Mammary epithelial cell (primary cell): ENCODE measurements around the gene PDZD11.

Experiments
- EZH2 ChIP-seq: IDR thresholded peaks from 2 replicates; pipeline ENCODE4 v1.6.1; 2012; ENCODE audit warnings: low read length, inconsistent platforms, borderline replicate concordance
- TF ChIP-seq, protein P1 (sequence below), 2 donors: IDR thresholded peaks in 1 of 2; conservative IDR thresholded peaks in 1 of 2; 2 replicates each; pipeline ENCODE4 v1.5.1; 2011 to 2012; ENCODE audit warnings: inconsistent platforms in 2 of 2, low read length in 2 of 2, mild to moderate bottlenecking in 2 of 2, control low read depth in 1 of 2, low read depth in 1 of 2; ENCODE audit not compliant: insufficient read depth in 1 of 2; ENCODE audit errors: extremely low read depth in 1 of 2

DNA sequence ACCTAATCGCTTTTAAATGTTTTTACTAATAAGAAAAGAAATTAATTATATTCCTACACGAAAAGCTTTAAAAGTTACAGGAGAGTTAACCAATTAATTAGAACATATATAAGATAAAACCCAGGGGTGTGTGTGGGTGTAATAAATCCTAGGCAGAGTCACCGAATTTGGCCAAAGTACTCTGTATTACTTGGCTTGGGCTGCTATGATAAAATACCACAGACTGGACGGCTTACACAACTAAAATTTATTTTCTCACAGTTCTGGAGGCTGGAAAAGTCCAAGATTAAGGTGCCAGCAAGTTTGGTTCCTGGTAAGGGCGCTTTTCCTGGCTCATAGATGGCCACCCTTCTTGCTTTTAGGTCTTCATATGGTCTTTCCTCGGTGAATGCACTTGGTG, 44.8 kb downstream of the PDZD11 start:
- TF ChIP-seq, protein P1, sequence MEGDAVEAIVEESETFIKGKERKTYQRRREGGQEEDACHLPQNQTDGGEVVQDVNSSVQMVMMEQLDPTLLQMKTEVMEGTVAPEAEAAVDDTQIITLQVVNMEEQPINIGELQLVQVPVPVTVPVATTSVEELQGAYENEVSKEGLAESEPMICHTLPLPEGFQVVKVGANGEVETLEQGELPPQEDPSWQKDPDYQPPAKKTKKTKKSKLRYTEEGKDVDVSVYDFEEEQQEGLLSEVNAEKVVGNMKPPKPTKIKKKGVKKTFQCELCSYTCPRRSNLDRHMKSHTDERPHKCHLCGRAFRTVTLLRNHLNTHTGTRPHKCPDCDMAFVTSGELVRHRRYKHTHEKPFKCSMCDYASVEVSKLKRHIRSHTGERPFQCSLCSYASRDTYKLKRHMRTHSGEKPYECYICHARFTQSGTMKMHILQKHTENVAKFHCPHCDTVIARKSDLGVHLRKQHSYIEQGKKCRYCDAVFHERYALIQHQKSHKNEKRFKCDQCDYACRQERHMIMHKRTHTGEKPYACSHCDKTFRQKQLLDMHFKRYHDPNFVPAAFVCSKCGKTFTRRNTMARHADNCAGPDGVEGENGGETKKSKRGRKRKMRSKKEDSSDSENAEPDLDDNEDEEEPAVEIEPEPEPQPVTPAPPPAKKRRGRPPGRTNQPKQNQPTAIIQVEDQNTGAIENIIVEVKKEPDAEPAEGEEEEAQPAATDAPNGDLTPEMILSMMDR (conservative IDR thresholded peaks at IDR 0.05 in 1 of 2, IDR thresholded peaks at IDR 0.05 in 1 of 2; ENCODE audit: extremely low read depth in 1 of 2, insufficient read depth in 1 of 2, low read depth in 1 of 2, low read length in 2 of 2): no peak
- TF ChIP-seq EZH2: no peak
